Gastroesophageal sphincter (tissue), 4 donors: ENCODE data around the gene ESX1. TPM values are rescaled to one million over a fixed set of nuclear protein-coding genes. Genes with fewer than 3 reads are reported as not detected.
A peak's percentile ranks its signal among the peaks of the same experiment; 100 is the strongest.

Experiments
- ATAC-seq: fragments of 150-250 bp; one replicate; pipeline ENCODE4 v1.9.1; 2016; ENCODE audit warnings: mild to moderate bottlenecking, moderate library complexity
- H3K27ac ChIP-seq, 4 donors: fragments of 200-600 bp; sonication (generic) in 3 of 4; 1 replicate in 3 of 4; 2 replicates in 1 of 4; pipeline ENCODE4 v1.5.1; 2016 to 2019
- H3K27me3 ChIP-seq: fragments of 200-600 bp; sonication (generic); one replicate; pipeline ENCODE4 v1.5.1; 2019
- H3K36me3 ChIP-seq, 2 donors: fragments of 200-600 bp; sonication (generic); one replicate each; pipeline ENCODE4 v1.5.1; 2019; ENCODE audit warnings: control low read depth in 1 of 2
- H3K4me1 ChIP-seq, 3 donors: fragments of 200-600 bp; sonication (generic); 1 replicate in 2 of 3; 2 replicates in 1 of 3; pipeline ENCODE4 v1.5.1; 2016 to 2019; ENCODE audit warnings: control low read depth in 2 of 3
- H3K4me3 ChIP-seq, 2 donors: fragments of 200-600 bp; sonication (generic); one replicate each; pipeline ENCODE4 v1.5.1; 2019; ENCODE audit warnings: mild to moderate bottlenecking in 1 of 2, moderate library complexity in 1 of 2
- H3K9me3 ChIP-seq, 3 donors: fragments of 200-600 bp; sonication (generic); one replicate each; pipeline ENCODE4 v1.5.1; 2017 to 2019; ENCODE audit warnings: control low read depth in 2 of 3
- CTCF ChIP-seq, 4 experiments: fragments of 200-600 bp in 2 of 4; fragments of 450-650 bp in 2 of 4; sonication (generic) in 1 of 4; IDR thresholded peaks; one replicate each; pipeline ENCODE4 v1.5.1; 2017 to 2019; ENCODE audit warnings: antibody characterized with exemption in 4 of 4, mild to moderate bottlenecking in 2 of 4, moderate library complexity in 2 of 4
- EP300 ChIP-seq: sonication (generic); formaldehyde crosslinking; IDR thresholded peaks from one replicate; pipeline ENCODE4 v1.6.1; 2017; ENCODE audit warnings: antibody characterized with exemption, mild to moderate bottlenecking
- POLR2A ChIP-seq, 2 donors: fragments of 450-650 bp; IDR thresholded peaks; one replicate each; pipeline ENCODE4 v1.6.1; 2017; ENCODE audit warnings: antibody characterized with exemption in 2 of 2, mild to moderate bottlenecking in 2 of 2, moderate library complexity in 1 of 2
- POLR2AphosphoS5 ChIP-seq: sonication (generic); formaldehyde crosslinking; IDR thresholded peaks from one replicate; pipeline ENCODE4 v1.6.1; 2017; ENCODE audit warnings: antibody characterized with exemption
- whole genome bisulfite sequencing, 2 donors: methylation state at CpG; one replicate each; pipeline ENCODE4 v1.1.5; 2018; ENCODE audit warnings: low coverage in 1 of 2; 5-methylcytosine and 5-hydroxymethylcytosine counted together
- total RNA-seq, 4 donors: library from RNA; depleted of rRNA; stranded (reverse); fragments of >200 nt; gene quantifications; one replicate each; pipeline ENCODE4 v1.1.0, GENCODE V29; 2016

The ESX1 gene
- total RNA-seq, 4 donors from 2014 or later: not detected

GRCh38 chrX:104284507-104284906, 29.8 kb upstream of the ESX1 start:
- ATAC-seq: no peak
- Histone ChIP-seq H3K36me3 (no peaks in the 10 kb centered on the region), H3K4me1 (no peaks in the 10 kb centered on the region), H3K4me3 (no peak overlapping the region), H3K9me3 (no peaks in the 10 kb centered on the region), H3K27me3 (no peaks in the 10 kb centered on the region), H3K27ac (no peak overlapping the region)
- no CpG with 5 or more reads among the region's 2 CpGs for WGBS, 2 donors
- TF ChIP-seq CTCF (IDR thresholded peaks at IDR 0.05) (no peak), POLR2AphosphoS5 (no peak), EP300 (no peak), POLR2A (IDR thresholded peaks at IDR 0.05) (no peak)

GRCh38 chrX:104282166-104282725, 27.5 kb upstream of the ESX1 start:
- Histone ChIP-seq H3K27ac (no peak overlapping the region), H3K9me3 (no peaks in the 10 kb centered on the region), H3K4me3 (no peak overlapping the region), H3K4me1 (no peaks in the 10 kb centered on the region), H3K36me3 (no peaks in the 10 kb centered on the region), H3K27me3 (no peaks in the 10 kb centered on the region)
- TF ChIP-seq EP300 (no peak), POLR2A (IDR thresholded peaks at IDR 0.05) (no peak), POLR2AphosphoS5 (no peak), CTCF (IDR thresholded peaks at IDR 0.05) (no peak)
- ATAC-seq: no peak
- WGBS, 2 donors: 14 to 43% methylated on average over 3 to 9 of the region's 9 CpGs

- H3K27me3 ChIP-seq: no peaks in the 10 kb centered on the region
- TF ChIP-seq CTCF (IDR thresholded peaks at IDR 0.05): no peak
- no peak for TF ChIP-seq EP300
- no peak for TF ChIP-seq POLR2A (IDR thresholded peaks at IDR 0.05)
- TF ChIP-seq POLR2AphosphoS5: no peak
- H3K36me3 ChIP-seq: no peaks in the 10 kb centered on the region
- H3K4me3 ChIP-seq: no peak overlapping the region
- H3K27ac ChIP-seq: no peak overlapping the region
- WGBS, 2 donors: 81% methylated on average over 2 of the region's 4 CpGs; no CpG with 5 or more reads in 1 of the 2 donors
- H3K9me3 ChIP-seq: no peaks in the 10 kb centered on the region
- no peaks in the 10 kb centered on the region for H3K4me1 ChIP-seq
- no peak for ATAC-seq
Measured at GRCh38 chrX:104281564-104281963, 26.8 kb upstream of the ESX1 start.

GRCh38 chrX:104280609-104281008, 25.9 kb upstream of the ESX1 start:
- H3K4me3 ChIP-seq: no peak overlapping the region
- WGBS, 2 donors: 65 to 79% methylated on average over 2 to 4 of the region's 5 CpGs
- no peak for ATAC-seq
- no peaks in the 10 kb centered on the region for H3K27me3 ChIP-seq
- TF ChIP-seq EP300 (no peak), POLR2AphosphoS5 (no peak), POLR2A (IDR thresholded peaks at IDR 0.05) (no peak), CTCF (IDR thresholded peaks at IDR 0.05) (no peak)
- H3K27ac ChIP-seq: no peak overlapping the region
- H3K36me3 ChIP-seq: no peaks in the 10 kb centered on the region
- H3K4me1 ChIP-seq: no peaks in the 10 kb centered on the region
- no peaks in the 10 kb centered on the region for H3K9me3 ChIP-seq

- 0 to 2% methylated on average over 4 to 6 of the region's 7 CpGs for WGBS, 2 donors
- Histone ChIP-seq H3K9me3 (no peaks in the 10 kb centered on the region), H3K27me3 (peaks cover 7% of the 10 kb centered on the region), H3K27ac (no peak overlapping the region), H3K4me1 (no peaks in the 10 kb centered on the region), H3K36me3 (no peaks in the 10 kb centered on the region), H3K4me3 (peak overlapping the region in 1 of 2 donors; percentile 20)
- TF ChIP-seq POLR2A (IDR thresholded peaks at IDR 0.05) (no peak), CTCF (IDR thresholded peaks at IDR 0.05) (peak in 2 of 4 experiments; percentile 8 to 49)
- no peak for ATAC-seq
Measured at GRCh38 chrX:104270916-104271512, 16.3 kb upstream of the ESX1 start.
